ENCODE data around the gene MSRB1.

DNA sequence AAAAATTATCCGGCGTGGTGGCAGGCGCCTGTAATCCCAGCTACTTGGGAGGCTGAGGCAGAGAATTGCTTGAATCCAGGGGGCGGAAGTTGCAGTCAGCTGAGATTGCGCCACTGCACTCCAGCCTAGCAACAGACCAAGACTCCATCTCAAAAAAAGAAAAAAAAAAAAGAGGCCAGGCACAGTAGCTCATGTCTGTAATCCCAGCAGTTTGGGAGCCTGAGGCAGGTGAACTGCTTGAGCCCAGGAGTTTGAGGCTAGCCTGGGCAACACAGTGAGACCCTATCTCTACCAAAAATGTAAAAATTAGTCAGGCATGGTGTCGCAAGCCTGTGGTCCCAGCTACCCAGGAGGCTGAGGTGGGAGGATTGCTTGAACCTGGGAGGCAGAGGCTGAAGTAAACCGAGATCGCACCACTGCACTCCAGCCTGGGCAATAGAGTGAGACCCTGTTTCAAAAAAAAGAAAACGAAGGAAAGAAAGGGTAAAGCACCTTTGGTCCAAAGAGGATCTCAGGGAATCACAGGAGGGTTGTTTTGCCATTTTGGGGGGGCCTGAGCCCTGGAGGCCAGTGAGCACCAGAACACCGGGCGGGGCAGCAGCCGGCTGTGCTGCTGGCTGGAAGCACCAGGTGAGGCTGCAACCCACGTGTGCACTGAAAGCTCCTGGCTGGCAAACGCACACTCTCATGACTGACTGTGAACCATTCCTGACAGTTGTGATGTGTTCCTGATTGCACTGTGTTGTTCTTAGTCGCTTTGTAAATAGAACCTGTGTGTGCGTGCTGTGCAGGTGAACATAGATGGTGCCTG, 43.2 kb downstream of the MSRB1 start:
- TF ChIP-seq, protein P1, sequence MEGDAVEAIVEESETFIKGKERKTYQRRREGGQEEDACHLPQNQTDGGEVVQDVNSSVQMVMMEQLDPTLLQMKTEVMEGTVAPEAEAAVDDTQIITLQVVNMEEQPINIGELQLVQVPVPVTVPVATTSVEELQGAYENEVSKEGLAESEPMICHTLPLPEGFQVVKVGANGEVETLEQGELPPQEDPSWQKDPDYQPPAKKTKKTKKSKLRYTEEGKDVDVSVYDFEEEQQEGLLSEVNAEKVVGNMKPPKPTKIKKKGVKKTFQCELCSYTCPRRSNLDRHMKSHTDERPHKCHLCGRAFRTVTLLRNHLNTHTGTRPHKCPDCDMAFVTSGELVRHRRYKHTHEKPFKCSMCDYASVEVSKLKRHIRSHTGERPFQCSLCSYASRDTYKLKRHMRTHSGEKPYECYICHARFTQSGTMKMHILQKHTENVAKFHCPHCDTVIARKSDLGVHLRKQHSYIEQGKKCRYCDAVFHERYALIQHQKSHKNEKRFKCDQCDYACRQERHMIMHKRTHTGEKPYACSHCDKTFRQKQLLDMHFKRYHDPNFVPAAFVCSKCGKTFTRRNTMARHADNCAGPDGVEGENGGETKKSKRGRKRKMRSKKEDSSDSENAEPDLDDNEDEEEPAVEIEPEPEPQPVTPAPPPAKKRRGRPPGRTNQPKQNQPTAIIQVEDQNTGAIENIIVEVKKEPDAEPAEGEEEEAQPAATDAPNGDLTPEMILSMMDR (conservative IDR thresholded peaks at IDR 0.05; ENCODE audit: low read length): no peak
- TF ChIP-seq EZH2phosphoT487 (IDR thresholded peaks at IDR 0.05; ENCODE audit: borderline replicate concordance): no peak
